GM18951 (cell line): Measurements from ENCODE around the gene RNASEH2A.
"Not testable (repeated sequence)": the region's sequence is repeated elsewhere in the genome, so short reads cannot be mapped to it uniquely, and the experiment has no call there.

Source experiments
- POLR2A ChIP-seq: IDR thresholded peaks from 4 replicates; pipeline ENCODE4 v1.6.1; 2011; ENCODE audit warnings: mild to moderate bottlenecking; ENCODE audit not compliant: insufficient read length, insufficient read depth; ENCODE audit errors: extremely low read depth
- in situ Hi-C: fragments of 300-500 bp; cut with MboI; formaldehyde crosslinking; loops from one replicate; pipeline ENCODE4 v1.12.0; 2022; ENCODE audit warnings: low sequenced_read_pairs, mixed read lengths, inconsistent platforms; ENCODE audit not compliant: unreplicated experiment

Gene RNASEH2A

DNA sequence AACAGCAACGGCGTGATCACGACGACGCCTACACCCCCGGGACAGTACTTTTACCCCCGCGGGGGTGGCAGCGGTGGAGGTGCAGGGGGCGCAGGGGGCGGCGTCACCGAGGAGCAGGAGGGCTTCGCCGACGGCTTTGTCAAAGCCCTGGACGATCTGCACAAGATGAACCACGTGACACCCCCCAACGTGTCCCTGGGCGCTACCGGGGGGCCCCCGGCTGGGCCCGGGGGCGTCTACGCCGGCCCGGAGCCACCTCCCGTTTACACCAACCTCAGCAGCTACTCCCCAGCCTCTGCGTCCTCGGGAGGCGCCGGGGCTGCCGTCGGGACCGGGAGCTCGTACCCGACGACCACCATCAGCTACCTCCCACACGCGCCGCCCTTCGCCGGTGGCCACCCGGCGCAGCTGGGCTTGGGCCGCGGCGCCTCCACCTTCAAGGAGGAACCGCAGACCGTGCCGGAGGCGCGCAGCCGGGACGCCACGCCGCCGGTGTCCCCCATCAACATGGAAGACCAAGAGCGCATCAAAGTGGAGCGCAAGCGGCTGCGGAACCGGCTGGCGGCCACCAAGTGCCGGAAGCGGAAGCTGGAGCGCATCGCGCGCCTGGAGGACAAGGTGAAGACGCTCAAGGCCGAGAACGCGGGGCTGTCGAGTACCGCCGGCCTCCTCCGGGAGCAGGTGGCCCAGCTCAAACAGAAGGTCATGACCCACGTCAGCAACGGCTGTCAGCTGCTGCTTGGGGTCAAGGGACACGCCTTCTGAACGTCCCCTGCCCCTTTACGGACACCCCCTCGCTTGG is 14.1 kb upstream of the RNASEH2A start:
- in situ Hi-C loops: no loop called here
- peak; percentile 64 for TF ChIP-seq POLR2A

DNA sequence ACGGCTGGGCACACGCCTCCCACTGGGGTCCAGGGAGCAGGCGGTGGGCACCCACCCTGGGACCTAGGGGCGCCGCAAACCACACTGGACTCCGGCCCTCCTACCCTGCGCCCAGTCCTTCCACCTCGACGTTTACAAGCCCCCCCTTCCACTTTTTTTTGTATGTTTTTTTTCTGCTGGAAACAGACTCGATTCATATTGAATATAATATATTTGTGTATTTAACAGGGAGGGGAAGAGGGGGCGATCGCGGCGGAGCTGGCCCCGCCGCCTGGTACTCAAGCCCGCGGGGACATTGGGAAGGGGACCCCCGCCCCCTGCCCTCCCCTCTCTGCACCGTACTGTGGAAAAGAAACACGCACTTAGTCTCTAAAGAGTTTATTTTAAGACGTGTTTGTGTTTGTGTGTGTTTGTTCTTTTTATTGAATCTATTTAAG is 13.5 kb upstream of the RNASEH2A start:
- in situ Hi-C loops: no loop called here
- TF ChIP-seq POLR2A: no peak

DNA sequence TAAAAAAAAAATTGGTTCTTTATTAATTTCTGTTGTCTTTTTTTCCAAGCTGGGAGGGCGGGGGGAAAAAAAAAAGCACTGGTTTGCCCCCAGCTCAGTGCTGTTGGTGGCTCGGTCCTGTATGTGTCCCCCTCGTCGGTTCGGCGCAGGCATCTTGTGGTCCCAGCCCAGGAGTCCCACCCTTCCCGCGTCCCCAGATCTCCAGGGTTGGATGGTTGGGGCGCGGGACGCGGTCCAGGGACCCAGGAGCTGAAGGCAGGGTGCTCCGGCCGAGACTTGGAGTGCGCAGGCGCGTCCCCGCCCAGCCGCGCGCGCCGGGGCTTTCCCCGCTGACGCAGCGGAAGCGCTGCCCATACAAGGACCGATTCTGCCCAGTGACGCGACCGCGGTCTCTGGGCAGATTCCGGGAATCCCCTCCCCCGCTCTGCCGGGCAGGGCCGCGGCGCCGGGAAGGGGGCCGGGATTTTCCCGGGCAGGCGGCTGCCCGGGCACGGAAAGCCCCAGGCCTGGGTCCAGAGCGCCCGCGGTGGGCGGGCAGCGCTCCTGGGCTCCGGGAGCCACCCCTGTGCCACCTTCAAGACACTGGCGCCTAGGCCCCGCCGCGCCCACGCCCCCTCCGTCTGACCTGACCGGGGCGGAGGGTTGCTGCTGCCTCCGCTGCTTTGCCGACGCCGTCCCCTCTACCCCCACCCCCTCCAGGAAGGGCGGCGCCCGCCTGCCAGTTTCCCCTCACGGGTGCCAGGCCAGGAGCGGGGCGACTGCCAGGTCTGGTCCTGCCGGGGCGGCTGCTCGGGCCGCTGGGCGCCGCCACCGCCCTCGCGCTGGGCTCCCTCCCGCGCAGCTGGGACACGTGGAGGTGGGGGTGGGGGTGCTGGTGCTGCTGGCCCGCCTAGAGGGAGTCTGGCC is 12.8 kb upstream of the RNASEH2A start:
- in situ Hi-C loops: no loop called here
- peak; percentile 64 for TF ChIP-seq POLR2A

DNA sequence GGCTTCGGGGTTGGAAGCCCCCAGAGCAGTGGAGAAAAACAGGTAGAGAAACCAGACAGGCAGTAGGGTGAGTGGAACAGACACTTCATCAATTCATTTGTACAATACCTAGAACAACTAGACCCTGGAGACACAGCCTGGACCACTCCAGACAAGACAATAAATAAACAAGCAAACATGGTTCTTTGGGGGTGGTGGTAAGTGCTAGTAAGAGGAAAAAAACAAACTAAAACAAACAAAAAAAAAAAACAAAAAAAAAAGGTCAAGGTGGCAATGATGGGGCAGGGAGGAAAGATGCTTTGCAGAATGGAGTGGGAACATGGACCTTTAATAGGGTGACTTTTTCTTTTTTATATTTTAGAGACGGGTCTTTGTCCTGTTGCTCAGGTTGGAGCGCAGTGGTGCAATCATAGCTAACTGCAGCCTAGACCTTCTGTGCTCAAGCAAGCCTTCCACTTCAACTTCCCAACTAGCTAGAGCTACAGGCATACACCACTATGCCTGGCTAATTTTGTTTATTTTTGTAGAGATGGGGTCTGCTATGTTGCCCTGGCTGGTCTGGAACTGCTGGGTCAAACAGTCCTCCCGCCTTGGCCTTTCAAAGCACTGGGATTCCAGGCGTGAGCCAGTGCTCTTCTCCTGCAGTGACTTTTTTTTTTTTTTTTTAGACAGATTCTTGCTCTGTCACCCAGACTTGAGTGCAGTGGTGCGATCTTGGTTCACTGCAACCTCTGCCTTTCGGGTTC is 12.0 kb upstream of the RNASEH2A start:
- in situ Hi-C loops: no loop called here
- no peak for TF ChIP-seq POLR2A

DNA sequence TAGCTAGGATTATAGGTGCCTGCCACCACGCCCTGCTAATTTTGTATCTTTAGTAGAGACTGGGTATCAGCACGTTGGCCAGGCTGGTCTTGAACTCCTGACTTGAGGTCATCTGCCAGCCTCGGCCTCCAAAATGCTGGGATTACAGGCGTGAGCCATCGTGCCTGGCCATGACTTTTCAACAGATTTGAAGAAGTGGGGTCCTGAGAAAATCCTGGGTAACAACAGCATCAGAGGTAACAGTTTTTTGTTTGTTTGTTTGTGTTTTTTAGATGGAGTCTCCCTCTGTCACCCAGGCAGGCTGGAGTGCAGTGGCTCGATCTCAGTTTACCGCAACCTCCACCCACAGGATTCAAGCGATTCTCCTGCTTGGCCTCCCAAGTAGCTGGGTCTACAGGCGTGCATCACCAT is 11.4 kb upstream of the RNASEH2A start:
- TF ChIP-seq POLR2A: no peak
- in situ Hi-C loops: no loop called here

DNA sequence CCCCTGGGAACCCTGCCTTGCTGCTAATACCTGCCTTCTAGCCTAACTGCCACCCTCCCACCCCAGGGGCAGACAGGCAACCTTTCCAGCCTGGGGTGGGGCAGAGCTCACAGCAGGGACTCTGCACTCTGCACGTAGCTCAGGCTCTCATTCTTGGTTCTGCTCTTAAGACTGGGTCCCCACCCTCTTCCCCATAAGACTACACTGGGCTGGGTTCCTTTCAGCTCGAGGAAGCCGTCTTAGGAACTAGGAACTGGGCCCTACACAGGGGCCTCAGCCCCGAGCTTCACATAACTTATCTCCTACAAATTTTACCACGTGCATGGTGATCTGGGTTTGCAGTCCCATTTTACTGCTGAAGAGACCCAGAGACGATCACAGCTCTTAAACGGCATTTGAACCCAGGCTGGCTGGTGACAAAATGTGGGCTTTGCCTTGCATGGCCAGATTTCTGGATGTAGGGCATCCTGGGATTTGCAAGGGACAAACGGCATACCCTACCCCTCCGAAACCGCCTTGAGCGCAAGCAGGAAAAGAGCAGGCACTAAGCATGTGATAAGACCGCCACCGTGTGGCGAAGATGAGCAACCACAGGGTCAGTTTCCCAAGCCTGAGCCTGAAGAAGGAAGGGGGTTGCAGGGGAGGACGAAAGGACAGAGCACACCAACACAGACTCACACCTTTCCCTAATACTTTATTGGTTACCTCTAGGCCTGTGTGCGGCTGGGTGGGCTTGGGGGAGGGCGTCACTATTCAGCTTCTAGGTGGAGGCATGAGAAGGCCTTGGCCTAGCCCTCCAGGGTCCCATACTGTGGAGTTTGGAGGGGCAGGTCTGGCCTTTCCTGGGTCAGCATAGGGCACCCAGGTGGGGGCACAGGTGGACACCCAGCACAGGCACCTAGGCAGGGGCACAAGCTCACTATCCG is 10.0 kb upstream of the RNASEH2A start:
- TF ChIP-seq POLR2A: no peak
- in situ Hi-C loops: no loop called here

DNA sequence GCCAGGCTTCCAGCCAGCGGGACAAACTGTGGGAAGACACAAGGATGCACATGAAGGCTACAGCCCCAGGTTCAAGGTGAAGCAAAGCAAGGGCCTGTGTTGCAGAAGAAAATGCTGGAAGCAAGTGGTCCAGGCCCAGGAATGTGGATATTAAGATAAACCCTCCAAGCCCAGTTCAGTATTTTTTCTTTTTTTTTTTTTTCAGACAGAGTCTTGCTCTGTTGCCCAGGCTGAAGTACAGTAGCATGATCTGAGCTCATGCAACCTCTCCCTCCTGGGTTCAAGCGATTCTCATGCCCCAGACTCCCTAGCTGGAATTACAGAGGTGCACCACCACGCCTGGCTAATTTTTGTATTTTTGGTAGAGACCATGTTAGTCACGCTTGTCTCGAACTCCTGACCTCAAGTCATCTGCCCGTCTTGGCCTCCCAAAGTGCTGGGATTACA is 9.2 kb upstream of the RNASEH2A start:
- TF ChIP-seq POLR2A: no peak
- in situ Hi-C loops: no loop called here

DNA sequence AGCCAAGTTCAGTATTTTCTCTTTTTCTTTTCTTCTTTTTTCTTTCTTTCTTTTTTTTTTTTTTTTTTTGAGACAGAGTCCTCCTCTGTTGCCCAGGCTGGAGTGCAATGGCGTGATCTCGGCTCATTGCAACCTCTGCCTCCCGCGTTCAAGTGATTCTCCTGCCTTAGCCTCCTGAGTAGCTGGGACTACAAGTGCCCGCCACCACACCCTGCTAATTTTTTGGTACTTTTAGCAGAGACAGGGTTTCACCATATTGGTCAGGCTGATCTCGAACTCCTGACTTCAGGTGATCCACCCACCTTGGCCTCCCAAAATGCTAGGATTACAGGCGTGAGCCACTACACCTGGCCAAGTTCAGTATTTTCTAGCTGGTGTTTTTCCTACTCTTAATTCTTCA is 8.8 kb upstream of the RNASEH2A start:
- in situ Hi-C loops: not testable (repeated sequence)

DNA sequence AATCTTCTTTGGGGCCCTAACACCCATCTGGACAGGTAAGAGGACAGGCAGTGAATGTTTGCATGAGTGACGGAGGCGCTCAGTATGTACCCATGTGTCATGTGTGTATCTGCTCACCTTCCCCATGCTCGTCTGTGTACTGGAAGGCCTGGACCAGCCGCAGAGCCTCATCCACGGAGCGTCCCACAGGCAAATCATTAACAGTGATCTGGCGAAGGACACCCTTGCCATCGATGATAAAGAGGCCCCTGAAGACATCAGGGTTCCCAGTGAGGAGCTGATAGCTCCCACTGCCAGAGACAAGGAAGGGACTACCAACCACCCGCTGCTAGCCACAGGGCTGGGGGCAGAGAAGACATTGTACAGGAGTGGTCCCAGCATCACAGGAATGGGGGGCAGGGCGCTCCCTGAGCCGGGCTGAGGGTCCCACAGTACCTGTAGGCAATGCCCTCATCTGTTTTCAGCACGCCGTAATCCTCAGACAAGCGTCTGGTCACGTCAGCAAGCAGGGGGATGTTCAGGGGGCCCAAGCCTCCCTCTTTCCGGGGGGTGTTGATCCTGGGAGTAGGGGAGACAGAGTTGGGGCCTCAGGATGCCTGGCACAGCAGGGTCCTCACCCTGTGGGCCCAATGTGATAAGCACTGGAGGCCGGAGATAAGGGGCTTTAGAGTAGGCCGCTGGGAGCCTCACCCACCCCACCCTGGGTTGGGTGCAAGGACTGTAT is 6.5 kb upstream of the RNASEH2A start:
- in situ Hi-C loops: no loop called here
- no peak for TF ChIP-seq POLR2A

DNA sequence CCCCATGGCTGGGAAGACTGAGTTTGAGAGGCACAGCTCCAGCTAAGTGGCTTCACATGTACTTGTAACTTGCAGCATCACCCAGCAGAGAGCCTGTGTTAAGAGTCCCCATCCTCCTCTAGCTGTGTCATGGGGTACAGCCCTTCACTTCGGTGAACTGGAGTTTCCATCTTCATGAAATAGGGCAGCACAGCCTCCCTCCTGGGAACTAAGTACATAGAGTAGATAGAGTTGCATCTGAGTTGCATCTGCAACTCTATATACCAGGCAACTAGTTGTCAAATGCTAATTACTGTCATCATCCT is 6.0 kb upstream of the RNASEH2A start:
- in situ Hi-C loops: no loop called here
- TF ChIP-seq POLR2A: no peak

DNA sequence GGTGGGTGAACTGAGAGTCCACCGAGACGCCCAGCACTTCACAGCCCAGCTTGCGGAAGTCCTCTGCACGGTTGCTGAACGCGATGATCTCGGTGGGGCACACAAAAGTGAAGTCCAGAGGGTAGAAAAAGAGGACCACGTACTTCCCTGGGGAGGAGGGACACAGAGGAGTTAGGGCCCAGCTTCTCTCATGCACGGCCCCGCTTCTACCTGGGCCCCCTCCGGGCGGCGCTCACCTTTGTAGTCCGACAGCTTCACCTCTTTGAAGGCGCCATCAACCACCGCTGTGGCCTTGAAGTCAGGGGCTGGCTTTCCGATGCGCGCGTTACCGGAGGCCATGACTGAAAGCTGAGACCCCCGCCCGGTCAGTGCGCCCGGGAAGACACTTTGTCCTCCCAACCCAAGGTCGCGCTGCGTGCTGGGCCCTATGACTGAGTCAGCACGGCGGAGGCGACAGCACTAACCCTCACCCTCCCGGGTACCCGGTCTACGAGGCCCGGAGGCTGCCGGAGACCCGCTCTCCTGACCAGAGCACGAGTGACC is 5.4 kb upstream of the RNASEH2A start:
- TF ChIP-seq POLR2A: no peak
- in situ Hi-C loops: no loop called here

DNA sequence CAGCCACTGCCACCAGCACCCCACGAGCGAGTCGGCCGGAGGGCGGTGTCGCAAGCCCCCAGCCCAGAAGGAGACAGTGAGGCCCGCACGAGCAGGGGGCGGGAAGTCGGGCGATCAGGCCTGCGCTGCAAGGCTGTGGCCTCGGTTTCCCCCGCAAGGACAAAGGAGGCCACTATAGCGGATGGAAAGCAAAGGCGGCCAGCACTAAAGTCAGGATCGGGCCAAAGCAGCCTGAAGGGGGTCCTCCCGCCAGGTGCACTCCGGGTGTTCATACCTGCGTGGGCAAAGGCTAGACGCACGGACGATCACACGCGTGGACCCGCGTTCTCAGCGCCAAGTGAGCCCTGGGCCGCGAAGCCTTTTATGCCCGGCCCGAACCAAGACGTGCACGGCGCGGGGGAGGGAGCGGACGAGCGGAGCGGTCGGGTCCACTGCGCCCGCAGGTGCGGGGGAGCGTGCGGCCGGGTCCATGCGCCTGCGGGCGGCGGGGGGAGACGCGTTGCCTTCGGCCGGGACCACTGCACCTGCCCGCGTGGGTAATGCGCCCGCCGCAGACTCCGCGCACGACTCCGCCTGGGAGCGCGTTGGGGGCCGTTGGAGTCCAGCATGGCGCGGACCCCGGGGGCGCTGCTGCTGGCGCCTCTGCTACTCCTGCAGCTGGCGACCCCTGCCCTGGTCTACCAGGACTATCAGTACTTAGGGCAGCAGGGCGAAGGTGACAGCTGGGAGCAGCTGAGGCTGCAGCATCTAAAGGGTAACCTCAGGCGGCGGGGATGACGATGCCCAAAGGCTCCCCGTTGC is 4.7 kb upstream of the RNASEH2A start, which contains the start of the genes PRDX2 and THSD8:
PRDX2 (minus strand) TSS at position 335 of the 801 bp plus-strand sequence. CDS start 539 bp downstream, outside the sequence.
THSD8 (plus strand) TSS at position 604 of the 801 bp plus-strand sequence; CDS start at position 607, 3 bp downstream.
- in situ Hi-C loops: no loop called here

More for the DNA sequence above, 4.7 kb upstream of the RNASEH2A start, which contains the start of the genes PRDX2 and THSD8:
- peak; percentile 96 for TF ChIP-seq POLR2A
